Sigmoid colon (tissue), 7 donors: ENCODE results near the gene CSTPP1. TPM values are rescaled to one million over a fixed set of nuclear protein-coding genes. Genes with fewer than 3 reads are reported as not detected.

ENCODE experiments used
- DNase-seq: peaks from one replicate; pipeline ENCODE4 v3.0.0-alpha.2; 2019
- H3K27ac ChIP-seq, 4 donors: fragments of 200-600 bp; sonication (generic); one replicate each; pipeline ENCODE4 v1.5.1; 2016 to 2019; ENCODE audit warnings: mild to moderate bottlenecking in 1 of 4
- H3K27me3 ChIP-seq, 3 donors: fragments of 200-600 bp; sonication (generic); one replicate each; pipeline ENCODE4 v1.5.1; 2019; ENCODE audit warnings: mild to moderate bottlenecking in 1 of 3
- H3K36me3 ChIP-seq, 4 donors: fragments of 200-600 bp; sonication (generic); one replicate each; pipeline ENCODE4 v1.5.1; 2016 to 2019
- H3K4me1 ChIP-seq, 4 donors: fragments of 200-600 bp; sonication (generic); one replicate each; pipeline ENCODE4 v1.5.1; 2017 to 2019
- H3K4me3 ChIP-seq, 4 donors: fragments of 200-600 bp; sonication (generic); one replicate each; pipeline ENCODE4 v1.5.1; 2017 to 2019; ENCODE audit warnings: mild to moderate bottlenecking in 2 of 4, moderate library complexity in 1 of 4
- H3K9me3 ChIP-seq, 4 donors: fragments of 200-600 bp in 3 of 4; sonication (generic) in 3 of 4; one replicate each; pipeline versions ENCODE4 v1.5.1 to v1.6.1; 2013 to 2019
- EP300 ChIP-seq, 4 donors: sonication (generic); formaldehyde crosslinking; IDR thresholded peaks; one replicate each; pipeline ENCODE4 v1.6.1; 2017; ENCODE audit warnings: antibody characterized with exemption in 4 of 4
- POLR2A ChIP-seq, 2 donors: fragments of 450-650 bp; IDR thresholded peaks; one replicate each; pipeline ENCODE4 v1.6.1; 2016; ENCODE audit warnings: antibody characterized with exemption in 2 of 2, mild to moderate bottlenecking in 2 of 2, moderate library complexity in 2 of 2
- POLR2AphosphoS5 ChIP-seq, 4 donors: sonication (generic); formaldehyde crosslinking; IDR thresholded peaks; one replicate each; pipeline ENCODE4 v1.6.1; 2017; ENCODE audit warnings: antibody characterized with exemption in 4 of 4
- WGBS, 2 donors: extraction: QIAGEN DNeasy Blood & Tissue Kit; methylation state at CpG; one replicate each; pipeline ENCODE4 v1.1.7; 2013; 5-methylcytosine and 5-hydroxymethylcytosine counted together
- intact Hi-C: fragments of 100-400 bp; cut with DNase I; formaldehyde crosslinking; loops from one replicate; pipeline ENCODE4 v1.15.1; 2023
- polyA plus RNA-seq, 3 donors: library from polyadenylated mRNA; stranded (reverse); fragments of 200-250 nt; gene quantifications; one replicate each; pipeline ENCODE4 v1.2.3, GENCODE V29; 2013
- total RNA-seq, 4 donors: library from RNA; depleted of rRNA; stranded (reverse); fragments of >200 nt; gene quantifications; one replicate each; pipeline ENCODE4 v1.1.0, GENCODE V29; 2016
- TF ChIP-seq, protein P1 (sequence below), 4 experiments: fragments of 450-650 bp in 3 of 4; fragments of 200-600 bp in 1 of 4; IDR thresholded peaks; one replicate each; pipeline ENCODE4 v1.5.1; 2016 to 2019; ENCODE audit warnings: antibody characterized with exemption in 4 of 4, mild to moderate bottlenecking in 3 of 4, moderate library complexity in 2 of 4
- donor health status: healthy with polysubstance abuse.
- donor health status: Bipolar disorder and iron deficiency.
- donor health status: healthy.

CSTPP1 gene
- total and polyA plus RNA-seq, 7 donors: 12.9 to 29.4 (median 22.8) TPM

DNA sequence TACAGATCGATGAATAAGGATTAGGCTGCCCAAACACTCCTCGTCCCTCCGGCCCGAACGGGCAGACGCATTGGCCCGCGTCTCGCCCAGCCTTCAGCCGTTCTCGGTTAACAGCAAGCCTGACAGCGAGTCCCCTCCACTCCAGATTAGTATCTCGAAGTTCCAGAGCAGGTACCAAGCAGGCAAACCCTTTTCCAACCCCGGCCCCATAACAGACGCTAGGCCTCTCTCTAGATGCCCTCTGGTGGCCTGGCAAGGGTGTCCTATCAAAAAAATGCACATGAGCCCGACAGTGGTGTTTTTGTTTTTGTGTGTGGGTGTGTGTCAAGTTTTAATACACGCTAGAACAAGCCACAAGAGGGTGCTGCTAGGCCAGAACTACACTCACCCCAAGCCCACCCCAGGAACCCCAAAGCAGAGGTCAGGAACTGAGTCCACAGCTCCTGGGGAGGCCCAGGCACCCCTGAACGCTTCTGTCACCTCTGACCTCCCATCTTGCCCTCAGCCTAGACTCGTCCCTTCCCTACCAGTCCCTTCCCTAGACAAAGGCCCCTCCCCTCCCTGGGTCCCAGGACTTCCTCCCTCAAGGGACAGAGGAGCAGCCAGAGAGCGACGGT lies 240.8 kb downstream of the CSTPP1 start:
- Histone ChIP-seq H3K36me3 (peaks cover 6 to 65% (median 25%) of the 10 kb centered on the region in 4 donors), H3K27me3 (no peaks in the 10 kb centered on the region), H3K9me3 (no peaks in the 10 kb centered on the region), H3K27ac (peak overlapping the region; percentile 92 to 99 (median 98)), H3K4me1 (peaks cover 0 to 62% (median 45%) of the 10 kb centered on the region in 4 donors), H3K4me3 (peak overlapping the region; percentile 45 to 97 (median 85))
- intact Hi-C loops: loop anchor here (2.0 kb wide), 2 partner anchors 37 to 93 kb away; partner anchors contain the start of genes DDB2 and MADD
- WGBS, 2 donors: 1 to 3% methylated on average over 21 of the region's 21 CpGs
- no peak for TF ChIP-seq POLR2A (IDR thresholded peaks at IDR 0.05)
- TF ChIP-seq, protein P1, sequence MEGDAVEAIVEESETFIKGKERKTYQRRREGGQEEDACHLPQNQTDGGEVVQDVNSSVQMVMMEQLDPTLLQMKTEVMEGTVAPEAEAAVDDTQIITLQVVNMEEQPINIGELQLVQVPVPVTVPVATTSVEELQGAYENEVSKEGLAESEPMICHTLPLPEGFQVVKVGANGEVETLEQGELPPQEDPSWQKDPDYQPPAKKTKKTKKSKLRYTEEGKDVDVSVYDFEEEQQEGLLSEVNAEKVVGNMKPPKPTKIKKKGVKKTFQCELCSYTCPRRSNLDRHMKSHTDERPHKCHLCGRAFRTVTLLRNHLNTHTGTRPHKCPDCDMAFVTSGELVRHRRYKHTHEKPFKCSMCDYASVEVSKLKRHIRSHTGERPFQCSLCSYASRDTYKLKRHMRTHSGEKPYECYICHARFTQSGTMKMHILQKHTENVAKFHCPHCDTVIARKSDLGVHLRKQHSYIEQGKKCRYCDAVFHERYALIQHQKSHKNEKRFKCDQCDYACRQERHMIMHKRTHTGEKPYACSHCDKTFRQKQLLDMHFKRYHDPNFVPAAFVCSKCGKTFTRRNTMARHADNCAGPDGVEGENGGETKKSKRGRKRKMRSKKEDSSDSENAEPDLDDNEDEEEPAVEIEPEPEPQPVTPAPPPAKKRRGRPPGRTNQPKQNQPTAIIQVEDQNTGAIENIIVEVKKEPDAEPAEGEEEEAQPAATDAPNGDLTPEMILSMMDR (IDR thresholded peaks at IDR 0.05): peak; percentile 55 to 83 (median 71)
- peak; percentile 84 for DNase-seq

DNA sequence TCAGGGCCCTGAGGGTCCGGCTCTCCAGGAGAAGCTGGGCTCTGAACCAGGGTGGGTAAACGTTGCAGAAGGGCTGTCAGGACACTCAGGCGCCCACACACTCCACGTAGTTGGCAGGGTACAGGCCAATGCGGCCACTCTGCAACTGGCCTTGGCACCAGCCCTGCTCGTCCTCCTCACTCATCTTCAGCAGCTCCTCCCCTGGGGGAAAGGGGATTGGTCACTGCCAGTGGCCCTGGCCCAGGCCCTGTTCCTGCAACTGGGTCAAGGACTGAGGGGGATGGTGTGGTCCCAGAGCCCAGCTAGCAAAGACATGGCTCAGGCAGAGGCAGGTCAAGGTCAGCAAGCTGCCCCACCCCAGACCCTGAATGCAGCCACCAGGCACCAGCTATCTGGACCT lies 241.3 kb downstream of the CSTPP1 start:
- intact Hi-C loops: loop anchor here (2.0 kb wide), 2 partner anchors 37 to 93 kb away; partner anchors contain the start of genes DDB2 and MADD
- peak; percentile 77 for DNase-seq
- Histone ChIP-seq H3K4me3 (peak overlapping the region in 2 of 4 donors; percentile 93 to 97), H3K36me3 (peaks cover 6 to 60% (median 23%) of the 10 kb centered on the region in 4 donors), H3K4me1 (peaks cover 0 to 62% (median 45%) of the 10 kb centered on the region in 4 donors), H3K9me3 (no peaks in the 10 kb centered on the region), H3K27ac (peak overlapping the region; percentile 92 to 99 (median 98)), H3K27me3 (no peaks in the 10 kb centered on the region)
- no peak for TF ChIP-seq EP300 (IDR thresholded peaks at IDR 0.05)
- TF ChIP-seq, protein P1 (IDR thresholded peaks at IDR 0.05): no peak
- no peak for TF ChIP-seq POLR2AphosphoS5 (IDR thresholded peaks at IDR 0.05)
- TF ChIP-seq POLR2A (IDR thresholded peaks at IDR 0.05): no peak
- 56 to 76% methylated on average over 6 of the region's 6 CpGs for WGBS, 2 donors

- Histone ChIP-seq H3K27me3 (no peaks in the 10 kb centered on the region), H3K9me3 (no peaks in the 10 kb centered on the region), H3K4me1 (peaks cover 0 to 62% (median 45%) of the 10 kb centered on the region in 4 donors), H3K36me3 (peaks cover 6 to 55% (median 18%) of the 10 kb centered on the region in 4 donors), H3K4me3 (no peak overlapping the region), H3K27ac (peak overlapping the region; percentile 92 to 99 (median 98))
- TF ChIP-seq EP300 (IDR thresholded peaks at IDR 0.05) (no peak), POLR2A (IDR thresholded peaks at IDR 0.05) (no peak), POLR2AphosphoS5 (IDR thresholded peaks at IDR 0.05) (no peak)
- TF ChIP-seq, protein P1 (IDR thresholded peaks at IDR 0.05): no peak
- DNase-seq: no peak
- WGBS, 2 donors: 90 to 93% methylated on average over 11 of the region's 11 CpGs
- intact Hi-C loops: no loop called here
These were observed 241.8 kb downstream of the CSTPP1 start for GRCh38 chr11:47178316-47178715.

GRCh38 chr11:47178737-47179654 lies 242.4 kb downstream of the CSTPP1 start:
- WGBS, 2 donors: 94 to 95% methylated on average over 23 of the region's 23 CpGs
- TF ChIP-seq POLR2A (IDR thresholded peaks at IDR 0.05) (no peak), POLR2AphosphoS5 (IDR thresholded peaks at IDR 0.05) (no peak), EP300 (IDR thresholded peaks at IDR 0.05) (no peak)
- TF ChIP-seq, protein P1 (IDR thresholded peaks at IDR 0.05): no peak
- no peaks in the 10 kb centered on the region for H3K27me3 ChIP-seq
- intact Hi-C loops: no loop called here
- H3K9me3 ChIP-seq: no peaks in the 10 kb centered on the region
- H3K36me3 ChIP-seq: peaks cover 6 to 48% (median 13%) of the 10 kb centered on the region in 4 donors
- DNase-seq: no peak
- no peak overlapping the region for H3K4me3 ChIP-seq
- peak overlapping the region; percentile 31 to 99 (median 95) for H3K27ac ChIP-seq
- peaks cover 0 to 62% (median 48%) of the 10 kb centered on the region in 4 donors for H3K4me1 ChIP-seq
